Glutamatergic neuron (in vitro differentiated cells): Measurements from ENCODE around the gene ACCS. TPM values are rescaled to one million over a fixed set of nuclear protein-coding genes. Genes with fewer than 3 reads are reported as not detected.

Experiments used
- DNase-seq: peaks from one replicate; pipeline ENCODE4 v3.0.0; 2022
- H3K27ac Mint-ChIP-seq: one replicate; pipeline ENCODE4 v1.8.0; 2020; ENCODE audit warnings: mild to moderate bottlenecking, mixed read lengths, inconsistent platforms; ENCODE audit not compliant: unreplicated experiment
- H3K27me3 Mint-ChIP-seq: one replicate; pipeline ENCODE4 v1.8.0; 2020; ENCODE audit warnings: mild to moderate bottlenecking, moderate library complexity, mixed read lengths, inconsistent platforms; ENCODE audit not compliant: unreplicated experiment
- H3K36me3 Mint-ChIP-seq: one replicate; pipeline ENCODE4 v1.8.0; 2020; ENCODE audit warnings: mild to moderate bottlenecking, mixed read lengths, inconsistent platforms; ENCODE audit not compliant: unreplicated experiment
- H3K4me1 Mint-ChIP-seq: one replicate; pipeline ENCODE4 v1.8.0; 2020; ENCODE audit warnings: mild to moderate bottlenecking, low read depth, mixed read lengths, inconsistent platforms; ENCODE audit not compliant: unreplicated experiment
- H3K4me3 Mint-ChIP-seq: one replicate; pipeline ENCODE4 v1.8.0; 2020; ENCODE audit warnings: mild to moderate bottlenecking, mixed read lengths, inconsistent platforms; ENCODE audit not compliant: unreplicated experiment
- H3K9me3 Mint-ChIP-seq: one replicate; pipeline ENCODE4 v1.8.0; 2020; ENCODE audit warnings: mild to moderate bottlenecking, moderate library complexity, mixed read lengths, inconsistent platforms; ENCODE audit not compliant: unreplicated experiment
- CTCF ChIP-seq: fragments of 200-600 bp; sonication (generic); IDR thresholded peaks from one replicate; pipeline ENCODE4 v1.5.0; 2021; ENCODE audit not compliant: partially characterized antibody, unreplicated experiment
- total RNA-seq: library from RNA; stranded (reverse); fragmentation: NEBNext Ultra II Directional; extraction: Animal tissue kit (Norgen Biotek cat#: 25700); gene quantifications from one replicate; pipeline ENCODE4 v1.2.1, GENCODE V29; 2021; ENCODE audit not compliant: unreplicated experiment

The ACCS gene
- total RNA-seq, 1 donor from 2014 or later: 45.1 TPM

- Mint-ChIP-seq H3K4me3 (no peak overlapping the region), H3K27me3 (peaks cover 3% of the 10 kb centered on the region), H3K4me1 (peaks cover 2% of the 10 kb centered on the region), H3K36me3 (no peaks in the 10 kb centered on the region), H3K9me3 (no peaks in the 10 kb centered on the region), H3K27ac (no peak overlapping the region)
- DNase-seq: no peak
- no peak for TF ChIP-seq CTCF
These were observed 38.6 kb downstream of the ACCS start for GRCh38 chr11:44104481-44105294.

- no peak for DNase-seq
- H3K27me3 Mint-ChIP-seq: peaks cover 3% of the 10 kb centered on the region
- H3K4me3 Mint-ChIP-seq: no peak overlapping the region
These were observed 42.2 kb downstream of the ACCS start for GRCh38 chr11:44108260-44108659.

GRCh38 chr11:44110231-44110679 is 44.2 kb downstream of the ACCS start:
- peak; percentile 75 for TF ChIP-seq CTCF
- Mint-ChIP-seq H3K4me1 (no peaks in the 10 kb centered on the region), H3K9me3 (peaks cover 4% of the 10 kb centered on the region), H3K27me3 (peaks cover 3% of the 10 kb centered on the region), H3K27ac (no peak overlapping the region), H3K36me3 (no peaks in the 10 kb centered on the region), H3K4me3 (no peak overlapping the region)
- DNase-seq: peak; percentile 77

More at GRCh38 chr11:44108260-44108659, 42.2 kb downstream of the ACCS start:
- no peak for TF ChIP-seq CTCF
- H3K9me3 Mint-ChIP-seq: no peaks in the 10 kb centered on the region
- no peaks in the 10 kb centered on the region for H3K36me3 Mint-ChIP-seq
- no peak overlapping the region for H3K27ac Mint-ChIP-seq
- no peaks in the 10 kb centered on the region for H3K4me1 Mint-ChIP-seq

- Mint-ChIP-seq H3K4me1 (no peaks in the 10 kb centered on the region), H3K27me3 (no peaks in the 10 kb centered on the region), H3K27ac (no peak overlapping the region), H3K36me3 (no peaks in the 10 kb centered on the region), H3K4me3 (no peak overlapping the region), H3K9me3 (peaks cover 4% of the 10 kb centered on the region)
- no peak for TF ChIP-seq CTCF
- no peak for DNase-seq
These were observed 46.2 kb downstream of the ACCS start for GRCh38 chr11:44112091-44112821.

GRCh38 chr11:44113018-44113417 is 46.9 kb downstream of the ACCS start:
- H3K27me3 Mint-ChIP-seq: no peaks in the 10 kb centered on the region
- no peak overlapping the region for H3K27ac Mint-ChIP-seq

More at GRCh38 chr11:44113018-44113417, 46.9 kb downstream of the ACCS start:
- Mint-ChIP-seq H3K4me1 (no peaks in the 10 kb centered on the region), H3K36me3 (no peaks in the 10 kb centered on the region), H3K9me3 (peaks cover 4% of the 10 kb centered on the region), H3K4me3 (no peak overlapping the region)
- DNase-seq: no peak
- no peak for TF ChIP-seq CTCF
